OCI-LY1 (cell line): ENCODE measurements around the gene FBXL14.

Experiments
- H2AFZ ChIP-seq: fragments of 200-600 bp; sonication (generic), shearing (Covaris generic); 2 replicates; pipeline ENCODE4 v1.6.0; 2014; ENCODE audit warnings: antibody characterized with exemption, mild to moderate bottlenecking, low read length
- H3F3A ChIP-seq: fragments of 200-600 bp; sonication (generic), shearing (Covaris generic); 2 replicates; pipeline ENCODE4 v1.6.0; 2014; ENCODE audit warnings: mild to moderate bottlenecking, antibody characterized with exemption, low read length, moderate library complexity; ENCODE audit not compliant: insufficient read depth
- H3K27ac ChIP-seq: fragments of 200-600 bp; sonication (generic); 2 replicates; pipeline ENCODE4 v1.5.1; 2014; ENCODE audit warnings: low read length, mixed run types, mild to moderate bottlenecking, low read depth; ENCODE audit not compliant: poor library complexity, severe bottlenecking
- H3K27me3 ChIP-seq: fragments of 200-600 bp; sonication (generic); 2 replicates; pipeline ENCODE4 v1.6.0; 2014; ENCODE audit warnings: antibody characterized with exemption, mild to moderate bottlenecking, low read length, moderate library complexity; ENCODE audit not compliant: insufficient read depth
- H3K36me3 ChIP-seq: fragments of 200-600 bp; sonication (generic); 2 replicates; pipeline ENCODE4 v1.6.1; 2014; ENCODE audit warnings: mild to moderate bottlenecking, antibody characterized with exemption, low read length, moderate library complexity, mixed read lengths; ENCODE audit not compliant: insufficient read depth
- H3K4me1 ChIP-seq: fragments of 200-600 bp; sonication (generic); 2 replicates; pipeline ENCODE4 v1.5.1; 2014; ENCODE audit warnings: mild to moderate bottlenecking, low read length, moderate library complexity; ENCODE audit not compliant: insufficient read depth, severe bottlenecking
- H3K4me2 ChIP-seq: fragments of 200-600 bp; sonication (generic), shearing (Covaris generic); 2 replicates; pipeline ENCODE4 v1.6.1; 2014; ENCODE audit warnings: low read length
- H3K4me3 ChIP-seq: fragments of 200-600 bp; sonication (generic); 2 replicates; pipeline ENCODE4 v1.5.1; 2014; ENCODE audit warnings: low read length, low read depth, mild to moderate bottlenecking, mixed read lengths; ENCODE audit not compliant: poor library complexity, severe bottlenecking
- H3K79me2 ChIP-seq: fragments of 200-600 bp; shearing (Covaris generic); 2 replicates; pipeline ENCODE4 v1.6.1; 2016; ENCODE audit warnings: mixed run types, low read length, mixed read lengths; ENCODE audit not compliant: insufficient read depth
- H3K9ac ChIP-seq: fragments of 200-600 bp; sonication (generic), shearing (Covaris generic); 2 replicates; pipeline ENCODE4 v1.6.1; 2014; ENCODE audit warnings: mild to moderate bottlenecking, low read length, mixed read lengths
- H3K9me2 ChIP-seq: fragments of 200-600 bp; sonication (generic), shearing (Covaris generic); 2 replicates; pipeline ENCODE4 v1.6.1; 2014; ENCODE audit warnings: low read depth, mild to moderate bottlenecking, low read length, mixed read lengths
- H3K9me3 ChIP-seq: fragments of 200-600 bp; shearing (Covaris generic); 2 replicates; pipeline ENCODE4 v1.6.1; 2014; ENCODE audit warnings: low read length, mixed read lengths
- H4K20me1 ChIP-seq: fragments of 200-600 bp; sonication (generic), shearing (Covaris generic); 2 replicates; pipeline ENCODE4 v1.6.0; 2016; ENCODE audit warnings: mild to moderate bottlenecking, low read length; ENCODE audit not compliant: insufficient read depth
- EZH2 ChIP-seq: fragments of 200-600 bp; sonication (generic), shearing (Covaris generic); IDR thresholded peaks from 2 replicates; pipeline ENCODE4 v1.8.0; 2017; ENCODE audit warnings: borderline replicate concordance, mixed run types, mild to moderate bottlenecking, antibody characterized with exemption, low read length, moderate library complexity, mixed read lengths
- TF ChIP-seq, protein P1 (sequence below): fragments of 200-600 bp; sonication (generic), shearing (Covaris generic); IDR thresholded peaks from 2 replicates; pipeline ENCODE4 v1.5.1; 2017; ENCODE audit warnings: mild to moderate bottlenecking, antibody characterized with exemption, low read length, moderate library complexity, mixed read lengths

Gene FBXL14

DNA sequence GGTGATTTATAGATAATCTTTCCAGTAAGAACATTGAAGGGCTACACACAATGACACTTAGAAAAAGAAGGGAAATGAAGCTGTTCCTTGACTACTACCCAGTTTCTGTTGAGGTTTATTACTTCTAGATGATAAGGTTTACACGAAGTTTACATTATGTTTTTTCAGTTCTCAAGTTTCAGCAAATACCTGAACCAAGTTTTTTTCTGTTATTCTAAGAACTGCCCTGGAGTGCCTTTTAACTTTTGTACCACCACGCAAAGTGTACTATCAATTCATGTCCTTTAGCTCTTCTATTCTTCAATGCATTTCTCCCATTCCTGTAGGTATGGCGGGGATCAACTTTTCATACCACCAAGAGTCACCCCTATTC is 5.8 kb downstream of the FBXL14 start:
- Histone ChIP-seq H4K20me1 (no peaks in the 10 kb centered on the region; the same call in 1 of the 2 replicates), H3K4me3 (no peak overlapping the region), H3K4me2 (no peak overlapping the region), H3K9ac (no peak overlapping the region), H3K27ac (no peak overlapping the region), H3K36me3 (peaks cover 24% of the 10 kb centered on the region), H3K27me3 (no peaks in the 10 kb centered on the region), H3K9me2 (no peaks in the 10 kb centered on the region), H3K9me3 (no peaks in the 10 kb centered on the region), H3K4me1 (peaks cover 56% of the 10 kb centered on the region), H3F3A (peaks cover 6% of the 10 kb centered on the region; the same call in 1 of the 2 replicates), H2AFZ (no peak overlapping the region), H3K79me2 (peaks cover 37% of the 10 kb centered on the region)
- no peak for TF ChIP-seq EZH2
- TF ChIP-seq, protein P1, sequence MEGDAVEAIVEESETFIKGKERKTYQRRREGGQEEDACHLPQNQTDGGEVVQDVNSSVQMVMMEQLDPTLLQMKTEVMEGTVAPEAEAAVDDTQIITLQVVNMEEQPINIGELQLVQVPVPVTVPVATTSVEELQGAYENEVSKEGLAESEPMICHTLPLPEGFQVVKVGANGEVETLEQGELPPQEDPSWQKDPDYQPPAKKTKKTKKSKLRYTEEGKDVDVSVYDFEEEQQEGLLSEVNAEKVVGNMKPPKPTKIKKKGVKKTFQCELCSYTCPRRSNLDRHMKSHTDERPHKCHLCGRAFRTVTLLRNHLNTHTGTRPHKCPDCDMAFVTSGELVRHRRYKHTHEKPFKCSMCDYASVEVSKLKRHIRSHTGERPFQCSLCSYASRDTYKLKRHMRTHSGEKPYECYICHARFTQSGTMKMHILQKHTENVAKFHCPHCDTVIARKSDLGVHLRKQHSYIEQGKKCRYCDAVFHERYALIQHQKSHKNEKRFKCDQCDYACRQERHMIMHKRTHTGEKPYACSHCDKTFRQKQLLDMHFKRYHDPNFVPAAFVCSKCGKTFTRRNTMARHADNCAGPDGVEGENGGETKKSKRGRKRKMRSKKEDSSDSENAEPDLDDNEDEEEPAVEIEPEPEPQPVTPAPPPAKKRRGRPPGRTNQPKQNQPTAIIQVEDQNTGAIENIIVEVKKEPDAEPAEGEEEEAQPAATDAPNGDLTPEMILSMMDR: no peak

DNA sequence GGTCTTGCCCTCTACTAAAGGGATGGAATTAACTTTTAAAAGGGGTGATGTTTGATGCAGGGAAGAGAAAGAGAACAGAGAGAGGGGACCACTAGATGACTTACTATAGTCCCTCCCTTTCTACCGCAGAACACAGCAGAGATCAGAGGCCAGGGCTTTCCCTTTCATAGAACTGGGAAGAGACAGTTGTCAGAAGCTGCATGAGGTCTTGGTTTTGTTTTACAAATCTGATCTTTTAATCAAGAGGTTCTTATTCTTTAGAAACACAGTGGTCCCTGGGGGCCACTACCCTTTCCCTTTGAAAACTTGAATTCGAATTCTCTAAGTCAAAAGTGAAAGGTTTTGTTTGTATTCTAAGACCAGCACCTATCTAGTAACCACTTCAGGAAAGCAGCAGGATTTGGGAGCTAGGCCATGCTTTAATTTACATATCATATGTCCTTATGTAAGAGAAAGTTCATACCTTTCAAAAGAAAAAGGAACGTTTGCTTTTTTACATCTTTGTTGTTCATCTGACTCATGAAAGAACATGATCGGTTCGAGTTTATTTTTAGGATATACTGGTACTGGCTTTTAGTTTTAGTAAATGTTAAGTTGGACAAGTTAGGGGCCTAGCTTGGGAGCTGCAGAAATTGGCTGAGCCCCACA is 6.3 kb downstream of the FBXL14 start:
- Histone ChIP-seq H3K4me1 (peaks cover 57% of the 10 kb centered on the region), H3K4me3 (no peak overlapping the region), H3K4me2 (no peak overlapping the region), H3K9me2 (no peaks in the 10 kb centered on the region), H3F3A (peaks cover under 1% of the 10 kb centered on the region; the same call in 1 of the 2 replicates), H3K36me3 (peaks cover 23% of the 10 kb centered on the region), H3K9me3 (no peaks in the 10 kb centered on the region), H3K27me3 (no peaks in the 10 kb centered on the region), H3K27ac (no peak overlapping the region), H3K79me2 (peaks cover 35% of the 10 kb centered on the region), H4K20me1 (no peaks in the 10 kb centered on the region; the same call in 1 of the 2 replicates), H3K9ac (no peak overlapping the region), H2AFZ (no peak overlapping the region)
- TF ChIP-seq, protein P1: no peak
- TF ChIP-seq EZH2: no peak

DNA sequence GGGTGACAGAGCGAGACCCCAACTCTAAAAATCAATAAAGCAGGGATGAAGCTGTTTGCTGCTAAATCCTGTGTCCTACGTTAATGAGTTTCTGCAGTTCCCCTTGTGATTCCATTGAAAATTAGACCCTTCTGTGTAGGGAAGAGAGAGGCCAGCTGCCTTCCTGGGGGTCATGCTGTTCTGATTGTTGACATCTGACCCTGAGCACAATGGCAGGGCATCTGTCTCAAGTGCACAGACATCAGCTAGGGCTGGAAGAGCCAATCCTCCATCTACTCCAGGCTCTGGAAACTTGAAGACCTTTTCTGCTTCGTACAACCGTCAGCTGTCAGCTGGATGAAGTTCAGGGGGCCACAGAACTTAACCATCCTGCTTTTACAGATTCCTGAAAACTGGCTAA is 10.1 kb downstream of the FBXL14 start:
- no peak overlapping the region for H3K9ac ChIP-seq
- no peaks in the 10 kb centered on the region; the same call in 1 of the 2 replicates for H4K20me1 ChIP-seq
- no peaks in the 10 kb centered on the region for H3K79me2 ChIP-seq
- TF ChIP-seq, protein P1: no peak
- TF ChIP-seq EZH2: no peak
- H3K36me3 ChIP-seq: peaks cover 4% of the 10 kb centered on the region; the same call in 1 of the 2 replicates
- H3K4me1 ChIP-seq: peaks cover 36% of the 10 kb centered on the region
- H2AFZ ChIP-seq: no peak overlapping the region
- H3K4me2 ChIP-seq: no peak overlapping the region
- no peaks in the 10 kb centered on the region for H3K27me3 ChIP-seq
- no peaks in the 10 kb centered on the region for H3F3A ChIP-seq
- H3K4me3 ChIP-seq: no peak overlapping the region
- H3K9me3 ChIP-seq: no peaks in the 10 kb centered on the region
- H3K27ac ChIP-seq: no peak overlapping the region
- H3K9me2 ChIP-seq: no peaks in the 10 kb centered on the region
